SK-N-SH treated with all-trans-retinoic acid at 6 μM for 48 hours (cell line): ENCODE results near the gene IZUMO2.

ENCODE experiments used
- ATAC-seq: fragments of 200-7000 bp; cut with Tn5 transposase; 3 replicates; pipeline ENCODE4 v1.9.1; 2020; ENCODE audit warnings: mild to moderate bottlenecking, moderate library complexity
- ARNTL ChIP-seq: fragments of 450-650 bp; formaldehyde crosslinking; IDR thresholded peaks from 2 replicates; pipeline ENCODE4 v1.5.0; 2020; ENCODE audit warnings: low read depth, mild to moderate bottlenecking, moderate library complexity, borderline replicate concordance
- BACH2 ChIP-seq: fragments of 250-450 bp; sonication (Bioruptor Pico); IDR thresholded peaks from 2 replicates; pipeline ENCODE4 v1.9.0; 2021; ENCODE audit warnings: mild to moderate bottlenecking, borderline replicate concordance
- CREB5 ChIP-seq: fragments of 250-450 bp; sonication (Bioruptor Pico); IDR thresholded peaks from 2 replicates; pipeline ENCODE4 v1.5.1; 2020; ENCODE audit warnings: low read depth, mild to moderate bottlenecking, moderate library complexity
- CSDC2 ChIP-seq: fragments of 250-450 bp; sonication (Bioruptor Pico); IDR thresholded peaks from 2 replicates; pipeline ENCODE4 v1.5.0; 2020; ENCODE audit warnings: mild to moderate bottlenecking, moderate library complexity
- ESRRG ChIP-seq: fragments of 250-450 bp; sonication (Bioruptor Pico); IDR thresholded peaks from 2 replicates; pipeline ENCODE4 v1.6.1; 2021; ENCODE audit warnings: mild to moderate bottlenecking
- GLIS3 ChIP-seq: fragments of 250-450 bp; sonication (Bioruptor Pico); IDR thresholded peaks from 2 replicates; pipeline ENCODE4 v1.5.0; 2020; ENCODE audit warnings: mild to moderate bottlenecking, moderate library complexity
- ISL1 ChIP-seq: fragments of 250-450 bp; sonication (Bioruptor Pico); IDR thresholded peaks from 2 replicates; pipeline ENCODE4 v2.1.2; 2022; ENCODE audit warnings: mild to moderate bottlenecking, moderate library complexity
- OSR1 ChIP-seq: fragments of 250-450 bp; sonication (Bioruptor Pico); IDR thresholded peaks from 2 replicates; pipeline ENCODE4 v1.8.0; 2022; ENCODE audit warnings: moderate library complexity, mild to moderate bottlenecking, inconsistent platforms
- PATZ1 ChIP-seq: fragments of 250-450 bp; sonication (Bioruptor Pico); IDR thresholded peaks from 2 replicates; pipeline ENCODE4 v1.8.0; 2020; ENCODE audit warnings: mild to moderate bottlenecking, moderate library complexity, borderline replicate concordance
- PPARA ChIP-seq: fragments of 250-450 bp; sonication (Bioruptor Pico); IDR thresholded peaks from 2 replicates; pipeline ENCODE4 v1.5.0; 2020; ENCODE audit warnings: mild to moderate bottlenecking, borderline replicate concordance
- RARB ChIP-seq: fragments of 250-450 bp; sonication (Bioruptor Pico); IDR thresholded peaks from 2 replicates; pipeline ENCODE4 v1.8.0; 2021; ENCODE audit warnings: mild to moderate bottlenecking, moderate library complexity
- SNAI2 ChIP-seq: fragments of 250-450 bp; sonication (Bioruptor Pico); IDR thresholded peaks from 2 replicates; pipeline ENCODE4 v1.5.0; 2020; ENCODE audit warnings: mild to moderate bottlenecking, moderate library complexity
- TCF4 ChIP-seq: fragments of 250-450 bp; sonication (Bioruptor Pico); IDR thresholded peaks from 2 replicates; pipeline ENCODE4 v1.8.0; 2021; ENCODE audit warnings: mild to moderate bottlenecking, moderate library complexity, borderline replicate concordance
- TOX ChIP-seq: fragments of 250-450 bp; sonication (Bioruptor Pico); IDR thresholded peaks from 2 replicates; pipeline ENCODE4 v1.8.0; 2021; ENCODE audit warnings: mild to moderate bottlenecking, moderate library complexity, borderline replicate concordance
- ZC3H10 ChIP-seq: fragments of 250-450 bp; sonication (Bioruptor Pico); IDR thresholded peaks from 2 replicates; pipeline ENCODE4 v1.5.1; 2021; ENCODE audit warnings: mild to moderate bottlenecking, moderate library complexity
- ZFP3 ChIP-seq: fragments of 250-450 bp; sonication (Bioruptor Pico); IDR thresholded peaks from 2 replicates; pipeline ENCODE4 v1.5.0; 2020; ENCODE audit warnings: mild to moderate bottlenecking, moderate library complexity
- ZNF565 ChIP-seq: fragments of 450-650 bp; formaldehyde crosslinking; conservative IDR thresholded peaks from 2 replicates; pipeline ENCODE4 v1.5.0; 2020; ENCODE audit warnings: low read depth, mild to moderate bottlenecking, moderate library complexity
- ZNF70 ChIP-seq: fragments of 450-650 bp; formaldehyde crosslinking; IDR thresholded peaks from 2 replicates; pipeline ENCODE4 v1.5.0; 2020; ENCODE audit warnings: mild to moderate bottlenecking, moderate library complexity
- ZNF8 ChIP-seq: fragments of 450-650 bp; formaldehyde crosslinking; IDR thresholded peaks from 2 replicates; pipeline ENCODE4 v1.5.0; 2020; ENCODE audit warnings: mild to moderate bottlenecking, moderate library complexity
- TF ChIP-seq, protein P1 (sequence below): fragments of 250-450 bp; sonication (Bioruptor Pico); IDR thresholded peaks from 2 replicates; pipeline ENCODE4 v1.5.1; 2021; ENCODE audit warnings: mild to moderate bottlenecking, moderate library complexity
- TF ChIP-seq, protein P2 (sequence below): fragments of 250-450 bp; sonication (Bioruptor Pico); IDR thresholded peaks from 2 replicates; pipeline ENCODE4 v1.8.0; 2021; ENCODE audit warnings: low read depth, mild to moderate bottlenecking, moderate library complexity, borderline replicate concordance
- TF ChIP-seq, protein P3 (sequence below): fragments of 250-450 bp; sonication (Bioruptor Pico); IDR thresholded peaks from 2 replicates; pipeline ENCODE4 v1.5.0; 2020; ENCODE audit warnings: mild to moderate bottlenecking, moderate library complexity

The IZUMO2 gene

DNA sequence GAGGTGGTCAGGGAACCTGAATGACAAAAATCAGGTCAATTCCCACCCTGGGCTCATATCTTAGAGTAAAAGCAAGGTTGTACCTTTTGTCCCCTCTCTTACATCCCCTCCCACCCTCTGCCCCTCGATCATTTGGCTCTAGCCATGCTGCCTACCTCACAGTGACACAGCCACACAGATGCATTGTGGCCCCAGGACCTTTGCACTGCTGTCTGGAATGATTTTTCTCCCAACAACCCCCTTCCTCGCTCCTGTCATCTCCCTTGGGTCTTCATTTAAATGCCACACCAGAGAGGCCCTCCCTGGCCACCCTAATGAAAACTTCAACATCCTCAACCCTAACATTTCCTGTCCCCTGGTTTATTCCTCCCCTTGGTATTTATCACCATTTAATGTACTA lies 44.6 kb upstream of the IZUMO2 start:
- no peak for ATAC-seq
- TF ChIP-seq PPARA (CRISPR knock-in tag) (no peak), GLIS3 (CRISPR knock-in tag) (no peak), ZC3H10 (no peak), ZNF565 (no peak), CREB5 (CRISPR knock-in tag) (no peak)
- TF ChIP-seq, protein P1, sequence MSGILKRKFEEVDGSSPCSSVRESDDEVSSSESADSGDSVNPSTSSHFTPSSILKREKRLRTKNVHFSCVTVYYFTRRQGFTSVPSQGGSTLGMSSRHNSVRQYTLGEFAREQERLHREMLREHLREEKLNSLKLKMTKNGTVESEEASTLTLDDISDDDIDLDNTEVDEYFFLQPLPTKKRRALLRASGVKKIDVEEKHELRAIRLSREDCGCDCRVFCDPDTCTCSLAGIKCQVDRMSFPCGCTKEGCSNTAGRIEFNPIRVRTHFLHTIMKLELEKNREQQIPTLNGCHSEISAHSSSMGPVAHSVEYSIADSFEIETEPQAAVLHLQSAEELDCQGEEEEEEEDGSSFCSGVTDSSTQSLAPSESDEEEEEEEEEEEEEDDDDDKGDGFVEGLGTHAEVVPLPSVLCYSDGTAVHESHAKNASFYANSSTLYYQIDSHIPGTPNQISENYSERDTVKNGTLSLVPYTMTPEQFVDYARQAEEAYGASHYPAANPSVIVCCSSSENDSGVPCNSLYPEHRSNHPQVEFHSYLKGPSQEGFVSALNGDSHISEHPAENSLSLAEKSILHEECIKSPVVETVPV (CRISPR knock-in tag): no peak

DNA sequence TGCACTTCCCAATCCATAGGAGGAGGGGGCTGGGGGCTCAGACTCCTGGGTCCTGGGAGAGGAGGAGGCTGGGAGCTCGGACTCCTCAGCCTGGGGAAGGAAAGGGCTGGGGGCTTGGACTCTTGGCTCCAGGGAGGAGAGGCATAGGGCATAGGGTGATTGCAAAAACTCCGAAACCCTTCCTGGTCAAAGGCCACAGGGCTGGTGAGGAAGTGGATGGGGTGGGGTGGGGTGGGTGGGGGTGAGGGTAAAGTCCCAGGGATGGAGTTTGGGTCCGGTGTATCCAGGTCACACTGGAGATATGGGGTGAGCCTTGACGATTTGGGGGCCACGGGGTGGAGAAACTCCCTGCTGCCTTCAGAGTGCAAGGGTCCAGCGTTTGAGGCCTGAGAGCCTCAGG lies 43.1 kb upstream of the IZUMO2 start:
- no peak for ATAC-seq
- TF ChIP-seq, protein P2, sequence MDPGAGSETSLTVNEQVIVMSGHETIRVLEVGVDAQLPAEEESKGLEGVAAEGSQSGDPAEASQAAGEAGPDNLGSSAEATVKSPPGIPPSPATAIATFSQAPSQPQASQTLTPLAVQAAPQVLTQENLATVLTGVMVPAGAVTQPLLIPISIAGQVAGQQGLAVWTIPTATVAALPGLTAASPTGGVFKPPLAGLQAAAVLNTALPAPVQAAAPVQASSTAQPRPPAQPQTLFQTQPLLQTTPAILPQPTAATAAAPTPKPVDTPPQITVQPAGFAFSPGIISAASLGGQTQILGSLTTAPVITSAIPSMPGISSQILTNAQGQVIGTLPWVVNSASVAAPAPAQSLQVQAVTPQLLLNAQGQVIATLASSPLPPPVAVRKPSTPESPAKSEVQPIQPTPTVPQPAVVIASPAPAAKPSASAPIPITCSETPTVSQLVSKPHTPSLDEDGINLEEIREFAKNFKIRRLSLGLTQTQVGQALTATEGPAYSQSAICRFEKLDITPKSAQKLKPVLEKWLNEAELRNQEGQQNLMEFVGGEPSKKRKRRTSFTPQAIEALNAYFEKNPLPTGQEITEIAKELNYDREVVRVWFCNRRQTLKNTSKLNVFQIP (CRISPR knock-in tag): no peak
- TF ChIP-seq OSR1 (CRISPR knock-in tag): no peak
- no peak for TF ChIP-seq ZFP3 (CRISPR knock-in tag)
- no peak for TF ChIP-seq TCF4 (CRISPR knock-in tag)
- no peak for TF ChIP-seq BACH2 (CRISPR knock-in tag)
- TF ChIP-seq PPARA (CRISPR knock-in tag): no peak
- no peak for TF ChIP-seq ISL1
- no peak for TF ChIP-seq ZNF70 (CRISPR knock-in tag)
- TF ChIP-seq ZC3H10: no peak
- no peak for TF ChIP-seq ESRRG (CRISPR knock-in tag)
- no peak for TF ChIP-seq ARNTL (CRISPR knock-in tag)
- no peak for TF ChIP-seq PATZ1 (CRISPR knock-in tag)
- no peak for TF ChIP-seq CREB5 (CRISPR knock-in tag)
- no peak for TF ChIP-seq GLIS3 (CRISPR knock-in tag)
- no peak for TF ChIP-seq CSDC2

DNA sequence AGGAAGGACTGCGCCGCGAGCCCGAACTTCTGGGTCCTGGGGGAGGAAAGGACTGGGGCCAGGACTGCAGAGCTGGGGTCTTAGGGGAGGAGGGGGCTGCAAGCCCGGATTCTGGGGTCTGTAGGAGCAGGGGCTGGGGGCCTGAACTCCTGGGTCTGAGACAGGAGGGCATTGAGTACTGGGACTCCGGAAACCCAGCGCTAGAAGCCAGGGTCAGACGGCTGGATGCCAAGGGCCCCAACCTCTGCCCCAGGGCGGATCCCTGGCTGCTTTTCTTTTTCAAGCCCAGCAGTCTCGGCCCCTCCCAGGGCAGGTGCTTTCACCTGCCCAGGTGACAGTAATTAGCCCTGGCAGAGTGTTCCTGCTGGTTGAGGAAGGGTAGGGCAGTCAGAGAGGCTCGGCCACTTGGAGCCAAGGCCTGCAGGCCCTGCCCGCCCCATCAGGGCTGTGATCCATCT lies 42.6 kb upstream of the IZUMO2 start:
- no peak for ATAC-seq
- TF ChIP-seq RARB (no peak), PPARA (CRISPR knock-in tag) (no peak), TOX (CRISPR knock-in tag) (no peak), ZC3H10 (no peak), SNAI2 (CRISPR knock-in tag) (no peak), CSDC2 (no peak), CREB5 (CRISPR knock-in tag) (no peak), TCF4 (CRISPR knock-in tag) (no peak), GLIS3 (CRISPR knock-in tag) (no peak), ISL1 (no peak), ZFP3 (CRISPR knock-in tag) (no peak), OSR1 (CRISPR knock-in tag) (no peak), ZNF8 (no peak), ESRRG (CRISPR knock-in tag) (no peak), PATZ1 (CRISPR knock-in tag) (no peak)
- TF ChIP-seq, protein P3, sequence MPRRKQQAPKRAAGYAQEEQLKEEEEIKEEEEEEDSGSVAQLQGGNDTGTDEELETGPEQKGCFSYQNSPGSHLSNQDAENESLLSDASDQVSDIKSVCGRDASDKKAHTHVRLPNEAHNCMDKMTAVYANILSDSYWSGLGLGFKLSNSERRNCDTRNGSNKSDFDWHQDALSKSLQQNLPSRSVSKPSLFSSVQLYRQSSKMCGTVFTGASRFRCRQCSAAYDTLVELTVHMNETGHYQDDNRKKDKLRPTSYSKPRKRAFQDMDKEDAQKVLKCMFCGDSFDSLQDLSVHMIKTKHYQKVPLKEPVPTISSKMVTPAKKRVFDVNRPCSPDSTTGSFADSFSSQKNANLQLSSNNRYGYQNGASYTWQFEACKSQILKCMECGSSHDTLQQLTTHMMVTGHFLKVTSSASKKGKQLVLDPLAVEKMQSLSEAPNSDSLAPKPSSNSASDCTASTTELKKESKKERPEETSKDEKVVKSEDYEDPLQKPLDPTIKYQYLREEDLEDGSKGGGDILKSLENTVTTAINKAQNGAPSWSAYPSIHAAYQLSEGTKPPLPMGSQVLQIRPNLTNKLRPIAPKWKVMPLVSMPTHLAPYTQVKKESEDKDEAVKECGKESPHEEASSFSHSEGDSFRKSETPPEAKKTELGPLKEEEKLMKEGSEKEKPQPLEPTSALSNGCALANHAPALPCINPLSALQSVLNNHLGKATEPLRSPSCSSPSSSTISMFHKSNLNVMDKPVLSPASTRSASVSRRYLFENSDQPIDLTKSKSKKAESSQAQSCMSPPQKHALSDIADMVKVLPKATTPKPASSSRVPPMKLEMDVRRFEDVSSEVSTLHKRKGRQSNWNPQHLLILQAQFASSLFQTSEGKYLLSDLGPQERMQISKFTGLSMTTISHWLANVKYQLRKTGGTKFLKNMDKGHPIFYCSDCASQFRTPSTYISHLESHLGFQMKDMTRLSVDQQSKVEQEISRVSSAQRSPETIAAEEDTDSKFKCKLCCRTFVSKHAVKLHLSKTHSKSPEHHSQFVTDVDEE (CRISPR knock-in tag): no peak
